DMS114 treated with DMSO at 0.1 percent for 48 hours (cell line): Measurements from ENCODE around the gene NUTM2A.
"Not testable (repeated sequence)": the region's sequence is repeated elsewhere in the genome, so short reads cannot be mapped to it uniquely, and the experiment has no call there.

ENCODE experiments used
- DNase-seq: peaks from one replicate; lab custom pipeline; 2025; ENCODE audit not compliant: unreplicated experiment; lab: John Stamatoyannopoulos, UW

Gene NUTM2A, protein sequence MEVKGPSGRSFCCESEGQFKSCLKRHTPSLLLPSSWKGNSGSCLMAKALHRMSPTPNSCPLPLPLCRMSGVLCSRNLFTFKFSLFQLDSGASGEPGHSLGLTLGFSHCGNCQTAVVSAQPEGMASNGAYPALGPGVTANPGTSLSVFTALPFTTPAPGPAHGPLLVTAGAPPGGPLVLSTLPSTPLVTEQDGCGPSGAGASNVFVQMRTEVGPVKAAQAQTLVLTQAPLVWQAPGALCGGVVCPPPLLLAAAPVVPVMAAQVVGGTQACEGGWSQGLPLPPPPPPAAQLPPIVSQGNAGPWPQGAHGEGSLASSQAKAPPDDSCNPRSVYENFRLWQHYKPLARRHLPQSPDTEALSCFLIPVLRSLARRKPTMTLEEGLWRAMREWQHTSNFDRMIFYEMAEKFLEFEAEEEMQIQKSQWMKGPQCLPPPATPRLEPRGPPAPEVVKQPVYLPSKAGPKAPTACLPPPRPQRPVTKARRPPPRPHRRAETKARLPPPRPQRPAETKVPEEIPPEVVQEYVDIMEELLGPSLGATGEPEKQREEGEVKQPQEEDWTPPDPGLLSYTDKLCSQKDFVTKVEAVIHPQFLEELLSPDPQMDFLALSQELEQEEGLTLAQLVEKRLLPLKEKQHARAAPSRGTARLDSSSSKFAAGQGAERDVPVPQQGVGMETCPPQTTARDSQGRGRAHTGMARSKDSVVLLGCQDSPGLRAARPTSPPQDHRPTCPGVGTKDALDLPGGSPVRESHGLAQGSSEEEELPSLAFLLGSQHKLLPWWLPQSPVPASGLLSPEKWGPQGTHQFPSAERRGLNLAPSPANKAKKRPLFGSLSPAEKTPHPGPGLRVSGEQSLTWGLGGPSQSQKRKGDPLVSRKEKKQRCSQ

DNA sequence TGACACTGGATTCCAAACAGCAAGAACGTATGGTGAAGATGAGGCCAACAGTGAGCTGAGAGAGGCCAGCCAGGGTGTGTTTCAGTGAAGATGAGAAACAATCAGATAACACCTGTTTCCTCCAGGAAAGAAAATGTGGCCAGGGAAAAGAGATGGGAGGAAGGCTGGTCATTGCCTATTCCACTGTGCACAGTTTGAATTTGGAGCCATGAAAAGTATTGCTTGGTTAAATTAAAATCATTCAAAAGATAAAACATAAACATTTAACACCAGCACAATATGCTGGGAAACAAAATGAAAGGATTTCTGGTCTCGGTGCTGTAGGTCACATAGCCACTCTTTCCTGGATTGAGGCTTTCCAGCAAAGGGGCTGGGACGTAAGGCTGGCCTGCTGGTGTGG lies at the start of gene NUTM2A:
TSS of gene NUTM2A (plus strand) at position 301 of the 400 bp plus-strand sequence. CDS start 383 bp downstream, outside the sequence.
- not testable (repeated sequence) for DNase-seq

- DNase-seq: not testable (repeated sequence)
Measured at GRCh38 chr10:87177587-87177986, 47.7 kb upstream of the NUTM2A start.

DNA sequence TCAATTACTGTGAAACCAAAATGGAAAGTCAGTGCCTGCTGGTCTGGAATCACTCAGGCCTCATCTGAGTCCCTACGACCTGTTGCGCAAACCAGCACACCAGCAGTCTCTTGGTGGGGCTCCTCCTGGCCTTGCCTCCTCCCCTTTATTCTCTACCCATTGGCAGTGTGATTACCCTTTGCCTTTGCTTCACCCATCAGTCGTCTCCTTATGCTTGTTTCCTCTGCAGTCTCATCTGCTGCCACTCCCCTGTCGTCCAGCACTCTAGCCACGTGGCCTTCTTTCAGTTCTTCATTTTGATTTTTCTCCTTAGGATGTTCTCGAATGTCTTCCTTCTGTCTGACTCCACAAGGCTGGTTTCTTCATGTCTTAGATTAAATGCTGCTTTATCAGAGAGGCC lies 40.8 kb upstream of the NUTM2A start:
- DNase-seq: not testable (repeated sequence)

- DNase-seq: not testable (repeated sequence)
Measured at GRCh38 chr10:87186016-87186415, 39.2 kb upstream of the NUTM2A start.

DNA sequence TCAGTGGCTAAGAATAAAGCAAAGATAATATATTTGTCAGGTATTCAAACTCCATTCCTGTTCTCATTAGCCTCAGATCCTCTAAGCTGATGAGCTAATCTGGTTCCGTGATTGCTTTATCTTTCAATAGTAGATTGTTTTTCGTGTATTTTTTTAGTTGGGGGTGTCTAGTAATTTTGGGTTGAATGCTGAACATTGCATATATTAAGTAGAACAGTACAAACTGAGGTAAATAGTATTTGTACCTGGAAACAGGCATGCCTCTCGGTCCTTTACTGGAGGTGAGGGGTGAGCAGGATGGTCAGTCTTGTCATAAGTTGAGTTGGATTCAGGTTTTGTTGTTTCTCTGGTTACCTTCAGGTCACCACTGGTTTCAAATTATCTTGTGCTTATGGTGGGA lies 37.7 kb upstream of the NUTM2A start:
- not testable (repeated sequence) for DNase-seq

DNA sequence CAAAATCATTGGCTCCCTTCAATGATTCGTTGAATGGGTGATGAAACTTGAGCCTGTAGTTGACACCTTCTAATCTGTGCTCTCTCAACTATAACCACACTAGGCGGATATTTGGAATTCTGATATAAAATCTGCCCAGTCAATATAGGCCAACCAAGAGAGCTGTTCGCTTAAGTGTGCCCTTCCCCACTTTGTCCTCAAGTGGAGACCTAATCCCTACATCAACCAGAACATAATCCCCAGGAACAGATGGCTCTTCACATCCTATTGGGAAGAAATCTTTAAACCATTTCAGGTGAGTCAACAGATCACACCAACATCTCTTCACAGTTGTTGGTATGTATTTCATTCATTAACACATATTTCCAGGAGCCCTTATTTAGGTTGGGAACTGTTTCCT lies 33.4 kb upstream of the NUTM2A start:
- not testable (repeated sequence) for DNase-seq

- DNase-seq: not testable (repeated sequence)
Measured at GRCh38 chr10:87200924-87201323, 24.3 kb upstream of the NUTM2A start.

- DNase-seq: not testable (repeated sequence)
Measured at GRCh38 chr10:87204801-87205200, 20.4 kb upstream of the NUTM2A start.

GRCh38 chr10:87206922-87207321 lies 18.3 kb upstream of the NUTM2A start:
- DNase-seq: not testable (repeated sequence)

DNA sequence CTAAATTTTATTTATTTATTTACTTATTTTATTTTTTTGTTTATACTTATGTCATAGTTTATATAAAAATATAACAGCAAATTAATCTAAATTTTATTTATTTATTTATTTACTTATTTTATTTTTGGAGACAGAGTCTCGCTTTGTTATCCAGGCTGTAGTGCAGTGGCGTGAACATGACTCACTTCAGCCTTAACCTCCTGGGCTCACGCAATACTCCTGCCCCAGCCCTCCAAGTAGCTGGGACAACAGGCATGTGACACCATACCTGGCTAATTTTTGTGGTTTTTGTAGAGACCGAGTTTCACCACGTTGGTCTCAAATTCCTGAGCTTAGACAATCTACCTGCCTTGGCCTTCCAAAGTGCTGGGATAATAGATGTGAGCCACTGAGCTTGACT lies 14.9 kb upstream of the NUTM2A start:
- not testable (repeated sequence) for DNase-seq

- DNase-seq: not testable (repeated sequence)
Measured at GRCh38 chr10:87211848-87212247, 13.4 kb upstream of the NUTM2A start.

DNA sequence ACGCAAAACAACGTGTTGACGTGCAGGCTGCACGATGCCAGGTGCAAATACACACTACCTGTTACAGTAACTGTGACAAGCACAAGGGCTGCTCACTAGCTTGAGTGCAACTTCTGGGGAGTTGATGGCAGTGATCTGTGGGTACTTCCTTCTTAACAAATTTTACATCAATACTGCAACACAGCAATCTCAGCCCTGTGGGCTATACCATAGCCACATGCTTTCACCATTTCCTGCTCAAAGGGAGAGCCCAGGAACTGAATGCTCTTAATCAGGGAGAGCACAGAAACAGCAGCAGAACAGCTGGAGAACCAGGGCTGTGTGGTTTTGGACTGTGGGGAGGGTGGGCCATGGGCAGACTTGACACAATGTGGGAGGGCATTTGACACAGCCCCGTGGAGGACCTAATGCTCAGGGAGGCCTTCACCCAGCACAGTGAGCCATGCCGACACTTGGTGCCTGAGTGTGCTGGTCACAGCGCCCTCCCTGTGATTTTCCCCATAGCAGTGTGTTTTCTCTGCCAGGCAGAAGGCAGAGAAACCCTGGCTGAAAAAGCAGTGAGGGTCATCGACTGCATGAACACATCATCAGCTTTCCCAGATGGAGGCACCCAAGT lies 12.0 kb upstream of the NUTM2A start:
- not testable (repeated sequence) for DNase-seq

- DNase-seq: not testable (repeated sequence)
Measured at GRCh38 chr10:87213806-87214205, 11.4 kb upstream of the NUTM2A start.

DNA sequence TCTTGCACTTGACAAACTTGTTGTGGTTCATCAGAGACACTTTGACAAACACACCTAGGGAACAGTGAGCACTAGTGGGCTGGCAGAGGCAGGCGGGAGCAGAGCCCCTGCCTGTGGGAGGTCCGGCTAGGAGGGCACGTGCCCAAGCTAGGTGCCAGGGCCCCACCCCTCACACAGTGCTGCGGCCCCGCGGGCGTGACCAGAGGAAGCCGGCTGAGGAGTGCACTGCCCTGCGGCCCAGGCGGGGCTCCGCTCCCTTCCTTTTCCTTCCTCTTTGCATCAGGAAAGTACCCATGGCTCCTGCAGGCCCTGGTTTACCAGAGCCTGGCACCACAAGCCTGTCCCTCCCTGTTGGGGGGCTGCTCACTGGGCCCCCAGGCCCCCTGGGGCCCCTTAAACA lies 9.1 kb upstream of the NUTM2A start:
- not testable (repeated sequence) for DNase-seq

DNA sequence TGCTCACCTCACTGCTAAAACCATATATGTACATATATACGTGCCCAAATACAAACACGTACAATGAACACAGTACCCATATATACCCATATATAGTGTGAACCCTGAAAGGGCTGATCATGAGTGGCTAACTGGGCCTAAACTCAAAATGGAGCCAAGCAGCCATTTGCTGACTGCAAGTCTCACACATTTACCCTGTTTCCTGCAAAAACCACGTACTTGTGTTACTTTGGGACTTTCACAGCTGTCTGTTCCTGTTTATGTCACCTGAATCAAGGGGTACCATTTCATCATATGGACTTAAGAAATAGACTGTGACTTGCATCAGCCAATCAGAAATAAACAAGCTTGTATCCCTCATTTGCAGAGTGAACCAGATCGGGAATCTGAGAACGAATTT lies 5.9 kb upstream of the NUTM2A start:
- not testable (repeated sequence) for DNase-seq

- DNase-seq: not testable (repeated sequence)
Measured at GRCh38 chr10:87222789-87223188, 2.5 kb upstream of the NUTM2A start.

- DNase-seq: not testable (repeated sequence)
Measured at GRCh38 chr10:87228247-87228646, 3.0 kb downstream of the NUTM2A start.

DNA sequence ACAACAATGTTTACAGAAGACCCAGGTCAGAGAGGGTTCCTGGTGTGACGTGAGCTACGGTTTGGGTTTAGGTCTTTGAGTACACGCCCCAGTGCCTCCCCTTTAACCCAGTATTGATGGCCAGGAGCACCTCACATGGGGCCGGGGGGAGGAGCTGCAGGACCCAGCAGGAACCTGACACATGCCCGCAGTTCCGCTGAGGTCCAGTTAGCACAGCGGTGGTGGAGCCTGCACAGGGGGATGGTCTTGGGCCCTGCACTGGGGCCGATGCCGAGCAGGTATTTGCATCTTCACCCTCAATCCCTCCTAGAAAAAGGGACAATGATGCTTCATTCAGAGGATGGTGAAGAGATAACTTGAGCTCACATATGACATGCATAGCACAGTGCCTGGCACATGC lies 4.0 kb downstream of the NUTM2A start:
- DNase-seq: not testable (repeated sequence)

DNA sequence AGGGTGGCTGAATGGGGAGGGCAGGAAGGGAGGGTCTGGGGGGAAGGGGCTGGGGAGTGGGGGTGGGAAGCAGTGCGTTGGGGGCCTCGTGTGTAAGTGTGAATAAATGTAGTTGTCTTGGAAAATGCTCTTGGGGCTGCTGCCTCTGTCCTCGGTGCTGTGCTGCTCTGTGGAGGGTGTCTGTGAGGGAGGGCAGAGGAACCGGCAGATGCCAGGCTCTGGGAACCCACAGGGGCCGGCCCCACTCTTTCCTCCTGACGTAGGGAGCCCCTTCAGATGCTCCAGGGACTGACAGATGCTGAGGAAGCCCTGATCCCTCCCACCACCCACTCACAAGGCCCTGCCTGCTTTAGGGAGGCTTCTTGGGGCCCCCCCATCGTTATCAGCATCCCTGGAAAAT lies 9.6 kb downstream of the NUTM2A start:
- DNase-seq: not testable (repeated sequence)

- not testable (repeated sequence) for DNase-seq
Measured at GRCh38 chr10:87237244-87237643, 12.0 kb downstream of the NUTM2A start.

DNA sequence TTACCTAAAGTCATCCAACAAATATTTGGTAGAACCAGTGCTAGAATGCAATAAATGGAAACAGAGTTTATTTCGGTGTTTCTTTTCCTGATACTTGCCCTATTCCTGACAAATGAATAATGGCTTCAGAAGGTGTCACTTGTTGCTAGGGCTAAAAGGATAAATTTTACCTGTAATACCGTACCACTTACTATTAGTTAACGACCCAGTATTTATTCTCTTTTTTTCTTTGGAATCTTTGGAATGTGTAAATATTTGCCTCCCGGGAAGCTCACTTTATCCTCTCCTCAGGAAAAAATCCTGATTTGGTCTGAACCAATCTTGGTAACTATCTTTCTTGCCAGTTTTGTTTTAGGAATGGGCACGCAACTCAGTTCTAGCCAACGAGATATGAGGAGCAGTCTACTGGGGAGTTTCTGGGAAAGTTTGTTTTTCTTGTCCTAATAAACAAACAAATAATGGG lies 14.1 kb downstream of the NUTM2A start:
- not testable (repeated sequence) for DNase-seq
